AG10803 (cell line): ENCODE measurements around the gene SYNDIG1.

Experiments used
- DNase-seq: peaks from one replicate; pipeline ENCODE4 v3.0.0; 2010; ENCODE audit warnings: low read depth
- H3K4me3 ChIP-seq: 2 replicates; pipeline ENCODE4 v1.5.1; 2011; ENCODE audit warnings: mild to moderate bottlenecking, low read length, control low read depth
- TF ChIP-seq, protein P1 (sequence below): conservative IDR thresholded peaks from 2 replicates; pipeline ENCODE4 v1.5.1; 2011; ENCODE audit warnings: mild to moderate bottlenecking, low read length, control low read depth, inconsistent platforms

SYNDIG1 gene

DNA sequence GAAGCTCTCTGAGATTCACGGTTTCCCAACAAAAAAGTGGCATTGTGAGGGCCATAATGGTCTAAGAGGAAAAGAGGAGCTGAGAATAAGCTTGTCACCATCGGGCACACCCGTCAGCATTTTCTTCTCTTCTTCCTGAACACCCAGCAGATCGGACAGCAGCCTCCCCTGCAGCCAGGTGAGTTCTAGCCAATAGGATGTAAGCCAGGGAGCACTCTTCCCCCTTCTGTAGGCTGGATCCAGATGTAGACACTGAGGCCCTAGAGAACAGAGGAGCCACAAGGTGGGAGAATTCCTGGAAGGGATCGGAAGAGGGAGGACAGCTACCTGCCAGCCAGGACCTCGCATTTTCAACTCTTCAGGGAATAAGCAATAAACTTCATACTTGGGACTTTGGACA, 228.0 kb downstream of the SYNDIG1 start:
- TF ChIP-seq, protein P1, sequence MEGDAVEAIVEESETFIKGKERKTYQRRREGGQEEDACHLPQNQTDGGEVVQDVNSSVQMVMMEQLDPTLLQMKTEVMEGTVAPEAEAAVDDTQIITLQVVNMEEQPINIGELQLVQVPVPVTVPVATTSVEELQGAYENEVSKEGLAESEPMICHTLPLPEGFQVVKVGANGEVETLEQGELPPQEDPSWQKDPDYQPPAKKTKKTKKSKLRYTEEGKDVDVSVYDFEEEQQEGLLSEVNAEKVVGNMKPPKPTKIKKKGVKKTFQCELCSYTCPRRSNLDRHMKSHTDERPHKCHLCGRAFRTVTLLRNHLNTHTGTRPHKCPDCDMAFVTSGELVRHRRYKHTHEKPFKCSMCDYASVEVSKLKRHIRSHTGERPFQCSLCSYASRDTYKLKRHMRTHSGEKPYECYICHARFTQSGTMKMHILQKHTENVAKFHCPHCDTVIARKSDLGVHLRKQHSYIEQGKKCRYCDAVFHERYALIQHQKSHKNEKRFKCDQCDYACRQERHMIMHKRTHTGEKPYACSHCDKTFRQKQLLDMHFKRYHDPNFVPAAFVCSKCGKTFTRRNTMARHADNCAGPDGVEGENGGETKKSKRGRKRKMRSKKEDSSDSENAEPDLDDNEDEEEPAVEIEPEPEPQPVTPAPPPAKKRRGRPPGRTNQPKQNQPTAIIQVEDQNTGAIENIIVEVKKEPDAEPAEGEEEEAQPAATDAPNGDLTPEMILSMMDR, result no peak
- no peak for DNase-seq

DNA sequence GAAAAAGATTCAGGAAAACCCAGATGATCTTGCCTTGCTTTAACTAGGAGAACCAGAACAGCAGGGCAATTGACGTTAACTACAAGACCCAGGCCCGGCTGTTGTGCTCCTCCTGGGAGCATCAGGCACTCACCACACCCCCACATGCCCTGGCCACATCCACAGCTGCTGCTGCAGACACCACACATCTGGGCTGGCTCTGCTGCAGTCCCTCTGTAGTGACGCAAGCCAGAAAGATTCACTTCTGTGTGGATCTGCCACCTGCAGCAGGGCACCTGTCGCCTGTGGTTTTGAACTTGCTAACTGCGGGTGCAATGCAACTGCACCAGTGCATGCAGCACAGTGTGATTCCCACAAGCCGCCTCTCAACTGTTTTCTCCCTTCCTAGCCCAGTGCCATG, 228.8 kb downstream of the SYNDIG1 start:
- no peak overlapping the region for H3K4me3 ChIP-seq
- TF ChIP-seq, protein P1, result no peak
- DNase-seq, result no peak

More for the DNA sequence above, 228.0 kb downstream of the SYNDIG1 start:
- no peak overlapping the region for H3K4me3 ChIP-seq

DNA sequence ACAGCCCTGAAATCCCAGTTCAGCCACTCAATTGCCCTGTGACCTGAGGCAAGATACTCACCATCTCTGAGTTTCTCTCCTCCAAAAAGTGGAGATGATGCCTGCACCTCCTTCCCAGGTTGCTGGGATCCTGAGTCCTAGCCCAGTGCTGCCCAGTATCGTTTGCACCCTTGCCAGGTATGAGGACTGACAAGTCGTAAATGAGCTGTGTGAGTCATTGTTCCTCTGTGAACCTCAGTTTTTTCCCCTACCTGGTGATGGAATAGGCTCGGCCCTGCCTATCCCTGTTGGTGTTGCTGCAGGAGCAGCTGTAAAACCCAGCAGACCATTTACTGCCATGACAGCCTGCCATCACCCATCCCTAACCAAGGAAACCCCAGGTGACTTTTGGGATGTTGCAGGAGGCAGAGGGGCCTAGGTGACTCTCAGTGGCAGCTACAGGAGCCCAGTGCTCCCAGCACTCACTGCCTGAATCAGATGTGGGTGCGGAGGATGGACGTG, 229.3 kb downstream of the SYNDIG1 start:
- no peak overlapping the region for H3K4me3 ChIP-seq
- DNase-seq, result no peak
- TF ChIP-seq, protein P1, result no peak

DNA sequence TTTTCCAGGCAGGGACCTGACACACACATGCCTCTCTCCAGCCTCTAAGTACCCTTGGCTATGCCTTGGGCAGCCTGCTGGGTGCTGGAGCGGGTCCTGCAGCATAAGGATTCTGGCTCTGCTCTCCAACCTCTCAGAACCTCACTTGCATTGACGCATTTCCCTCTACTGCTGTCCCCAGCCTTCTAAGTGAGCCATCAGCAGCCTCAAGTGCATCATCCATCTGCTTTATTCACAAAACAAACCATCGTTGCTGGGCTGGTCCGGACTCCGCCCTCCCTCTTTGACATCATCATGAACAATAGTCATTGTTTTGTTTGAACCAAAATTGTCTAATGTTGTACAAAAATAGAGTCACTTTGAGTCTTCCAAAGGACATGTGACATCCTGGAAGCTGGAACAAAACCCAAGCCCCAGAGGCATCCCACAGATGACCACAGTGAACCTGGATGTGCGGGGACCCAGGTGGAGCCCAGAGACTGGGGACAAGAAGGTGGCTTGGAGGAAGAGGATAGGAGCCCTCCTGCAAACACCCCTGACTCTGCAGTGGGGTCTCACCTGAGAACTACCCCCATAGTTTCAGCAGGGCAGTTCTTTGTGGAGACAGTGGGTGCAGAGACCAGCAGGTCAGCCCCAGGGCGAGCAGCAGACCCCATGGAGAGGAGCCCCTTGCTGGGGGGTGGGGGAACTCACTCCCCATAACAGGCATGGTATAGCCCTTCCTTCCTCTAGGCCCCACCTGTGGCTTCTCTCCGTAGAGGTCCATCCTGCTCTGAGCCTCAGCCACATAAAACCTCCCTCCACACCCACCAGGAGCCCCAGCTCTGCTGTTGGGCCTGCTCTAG, 230.1 kb downstream of the SYNDIG1 start:
- TF ChIP-seq, protein P1, result no peak
- no peak overlapping the region for H3K4me3 ChIP-seq
- DNase-seq, result no peak

DNA sequence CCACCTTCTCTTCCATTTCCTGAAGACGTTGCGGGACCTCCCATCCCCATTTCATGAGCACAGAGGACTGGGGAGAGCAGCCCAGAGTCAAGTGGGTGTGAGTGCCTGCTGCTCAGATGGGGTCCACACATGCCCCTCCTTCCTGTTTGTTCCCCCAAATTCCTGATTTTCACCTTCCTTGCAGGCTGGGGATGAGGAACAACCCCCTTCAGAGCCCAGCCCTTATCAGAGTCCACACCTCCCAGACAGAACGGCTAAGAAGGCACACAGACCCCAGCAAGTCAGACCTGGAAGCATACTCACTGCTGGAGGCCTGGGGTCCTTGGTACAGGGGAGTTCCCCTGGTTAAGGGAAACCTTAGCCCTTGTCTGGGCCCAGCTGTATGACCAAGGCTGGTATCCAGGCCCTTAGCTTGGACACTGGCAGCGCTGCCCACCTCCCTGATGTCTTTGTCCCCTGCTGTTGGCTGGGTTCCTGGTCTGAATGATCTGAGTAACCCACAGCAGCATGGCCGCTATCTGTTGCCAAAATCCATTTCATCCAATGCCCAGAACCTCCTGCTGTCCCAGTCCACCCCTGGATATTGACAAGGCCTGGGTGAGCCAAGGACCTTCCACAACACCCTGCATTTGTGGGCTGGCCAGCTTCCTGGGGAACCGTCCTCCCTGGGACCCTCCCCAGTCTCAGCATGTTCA, 230.9 kb downstream of the SYNDIG1 start:
- TF ChIP-seq, protein P1, result no peak
- H3K4me3 ChIP-seq, result no peak overlapping the region
- DNase-seq, result no peak

DNA sequence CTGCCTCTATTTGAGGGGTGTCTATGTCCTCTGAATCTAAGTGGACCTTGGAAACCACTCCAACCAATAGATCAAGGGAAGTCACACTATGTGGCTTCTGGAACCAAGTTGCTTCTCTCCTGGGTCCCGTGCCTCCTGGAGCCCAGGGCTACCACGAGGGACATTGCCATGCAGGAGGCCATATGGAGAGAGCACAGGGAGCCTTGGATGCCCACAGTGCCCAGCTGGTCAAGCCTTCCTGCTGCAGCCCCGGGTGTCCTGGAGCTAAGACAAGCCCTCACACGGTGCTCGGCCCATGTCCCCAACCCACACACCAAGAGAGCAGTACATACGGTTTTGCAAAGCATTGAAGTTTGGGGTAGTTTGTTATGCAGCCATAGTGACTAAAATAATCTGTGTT, 231.6 kb downstream of the SYNDIG1 start:
- no peak overlapping the region for H3K4me3 ChIP-seq
- TF ChIP-seq, protein P1, result no peak
- no peak for DNase-seq
